OCI-LY1 (cell line): Measurements from ENCODE around the gene PRPF6.
"Not testable (repeated sequence)": the region's sequence is repeated elsewhere in the genome, so short reads cannot be mapped to it uniquely, and the experiment has no call there.

Experiments used
- H2AFZ ChIP-seq: fragments of 200-600 bp; sonication (generic), shearing (Covaris generic); 2 replicates; pipeline ENCODE4 v1.6.0; 2014; ENCODE audit warnings: antibody characterized with exemption, mild to moderate bottlenecking, low read length
- H3F3A ChIP-seq: fragments of 200-600 bp; sonication (generic), shearing (Covaris generic); 2 replicates; pipeline ENCODE4 v1.6.0; 2014; ENCODE audit warnings: mild to moderate bottlenecking, antibody characterized with exemption, low read length, moderate library complexity; ENCODE audit not compliant: insufficient read depth
- H3K27ac ChIP-seq: fragments of 200-600 bp; sonication (generic); 2 replicates; pipeline ENCODE4 v1.5.1; 2014; ENCODE audit warnings: low read length, mixed run types, mild to moderate bottlenecking, low read depth; ENCODE audit not compliant: poor library complexity, severe bottlenecking
- H3K27me3 ChIP-seq: fragments of 200-600 bp; sonication (generic); 2 replicates; pipeline ENCODE4 v1.6.0; 2014; ENCODE audit warnings: antibody characterized with exemption, mild to moderate bottlenecking, low read length, moderate library complexity; ENCODE audit not compliant: insufficient read depth
- H3K36me3 ChIP-seq: fragments of 200-600 bp; sonication (generic); 2 replicates; pipeline ENCODE4 v1.6.1; 2014; ENCODE audit warnings: mild to moderate bottlenecking, antibody characterized with exemption, low read length, moderate library complexity, mixed read lengths; ENCODE audit not compliant: insufficient read depth
- H3K4me1 ChIP-seq: fragments of 200-600 bp; sonication (generic); 2 replicates; pipeline ENCODE4 v1.5.1; 2014; ENCODE audit warnings: mild to moderate bottlenecking, low read length, moderate library complexity; ENCODE audit not compliant: insufficient read depth, severe bottlenecking
- H3K4me2 ChIP-seq: fragments of 200-600 bp; sonication (generic), shearing (Covaris generic); 2 replicates; pipeline ENCODE4 v1.6.1; 2014; ENCODE audit warnings: low read length
- H3K4me3 ChIP-seq: fragments of 200-600 bp; sonication (generic); 2 replicates; pipeline ENCODE4 v1.5.1; 2014; ENCODE audit warnings: low read length, low read depth, mild to moderate bottlenecking, mixed read lengths; ENCODE audit not compliant: poor library complexity, severe bottlenecking
- H3K79me2 ChIP-seq: fragments of 200-600 bp; shearing (Covaris generic); 2 replicates; pipeline ENCODE4 v1.6.1; 2016; ENCODE audit warnings: mixed run types, low read length, mixed read lengths; ENCODE audit not compliant: insufficient read depth
- H3K9ac ChIP-seq: fragments of 200-600 bp; sonication (generic), shearing (Covaris generic); 2 replicates; pipeline ENCODE4 v1.6.1; 2014; ENCODE audit warnings: mild to moderate bottlenecking, low read length, mixed read lengths
- H3K9me2 ChIP-seq: fragments of 200-600 bp; sonication (generic), shearing (Covaris generic); 2 replicates; pipeline ENCODE4 v1.6.1; 2014; ENCODE audit warnings: low read depth, mild to moderate bottlenecking, low read length, mixed read lengths
- H3K9me3 ChIP-seq: fragments of 200-600 bp; shearing (Covaris generic); 2 replicates; pipeline ENCODE4 v1.6.1; 2014; ENCODE audit warnings: low read length, mixed read lengths
- H4K20me1 ChIP-seq: fragments of 200-600 bp; sonication (generic), shearing (Covaris generic); 2 replicates; pipeline ENCODE4 v1.6.0; 2016; ENCODE audit warnings: mild to moderate bottlenecking, low read length; ENCODE audit not compliant: insufficient read depth
- EZH2 ChIP-seq: fragments of 200-600 bp; sonication (generic), shearing (Covaris generic); IDR thresholded peaks from 2 replicates; pipeline ENCODE4 v1.8.0; 2017; ENCODE audit warnings: borderline replicate concordance, mixed run types, mild to moderate bottlenecking, antibody characterized with exemption, low read length, moderate library complexity, mixed read lengths
- TF ChIP-seq, protein P1 (sequence below): fragments of 200-600 bp; sonication (generic), shearing (Covaris generic); IDR thresholded peaks from 2 replicates; pipeline ENCODE4 v1.5.1; 2017; ENCODE audit warnings: mild to moderate bottlenecking, antibody characterized with exemption, low read length, moderate library complexity, mixed read lengths

PRPF6 gene

DNA sequence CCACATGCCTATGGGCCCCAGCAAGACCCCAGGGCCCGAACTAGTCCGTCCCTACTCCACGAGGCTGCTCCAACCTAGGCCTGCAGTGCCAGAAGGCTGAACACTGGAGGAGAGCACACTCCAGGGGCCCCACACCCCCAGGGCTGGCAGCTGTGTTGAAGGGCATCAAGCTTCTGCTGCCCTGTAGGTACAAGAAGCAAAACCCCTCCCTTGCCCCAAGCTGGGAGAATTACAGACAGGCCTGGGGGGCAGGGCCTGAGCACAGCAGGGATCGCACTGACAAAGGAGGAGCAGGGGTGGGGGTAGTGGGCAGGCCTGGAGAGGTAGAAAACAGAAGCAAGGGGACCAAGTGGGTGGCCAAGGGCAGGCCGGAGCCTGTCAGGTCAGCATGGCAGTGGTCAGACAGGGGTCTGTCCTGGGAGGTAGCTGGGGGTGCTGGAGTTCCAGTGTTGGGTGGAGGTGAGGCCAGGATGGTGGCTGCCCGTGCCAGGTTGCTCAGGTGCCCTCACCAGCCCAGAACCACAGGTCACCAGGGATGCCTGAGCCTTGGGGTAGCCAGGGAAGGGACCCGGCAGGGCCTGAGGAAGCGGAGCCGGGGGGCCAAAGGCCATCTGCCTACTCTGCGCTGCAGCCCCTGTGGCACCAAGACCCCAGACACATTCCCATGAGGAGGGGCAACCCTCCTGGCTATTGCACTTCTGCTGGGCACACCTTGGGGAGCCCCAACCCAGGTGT, 21.8 kb upstream of the PRPF6 start:
- no peaks in the 10 kb centered on the region for H3F3A ChIP-seq
- H3K9me2 ChIP-seq: no peaks in the 10 kb centered on the region
- no peak overlapping the region for H3K27ac ChIP-seq
- no peaks in the 10 kb centered on the region for H3K27me3 ChIP-seq
- no peak overlapping the region for H3K4me2 ChIP-seq
- no peak overlapping the region for H2AFZ ChIP-seq
- H3K9me3 ChIP-seq: no peaks in the 10 kb centered on the region
- TF ChIP-seq, protein P1, sequence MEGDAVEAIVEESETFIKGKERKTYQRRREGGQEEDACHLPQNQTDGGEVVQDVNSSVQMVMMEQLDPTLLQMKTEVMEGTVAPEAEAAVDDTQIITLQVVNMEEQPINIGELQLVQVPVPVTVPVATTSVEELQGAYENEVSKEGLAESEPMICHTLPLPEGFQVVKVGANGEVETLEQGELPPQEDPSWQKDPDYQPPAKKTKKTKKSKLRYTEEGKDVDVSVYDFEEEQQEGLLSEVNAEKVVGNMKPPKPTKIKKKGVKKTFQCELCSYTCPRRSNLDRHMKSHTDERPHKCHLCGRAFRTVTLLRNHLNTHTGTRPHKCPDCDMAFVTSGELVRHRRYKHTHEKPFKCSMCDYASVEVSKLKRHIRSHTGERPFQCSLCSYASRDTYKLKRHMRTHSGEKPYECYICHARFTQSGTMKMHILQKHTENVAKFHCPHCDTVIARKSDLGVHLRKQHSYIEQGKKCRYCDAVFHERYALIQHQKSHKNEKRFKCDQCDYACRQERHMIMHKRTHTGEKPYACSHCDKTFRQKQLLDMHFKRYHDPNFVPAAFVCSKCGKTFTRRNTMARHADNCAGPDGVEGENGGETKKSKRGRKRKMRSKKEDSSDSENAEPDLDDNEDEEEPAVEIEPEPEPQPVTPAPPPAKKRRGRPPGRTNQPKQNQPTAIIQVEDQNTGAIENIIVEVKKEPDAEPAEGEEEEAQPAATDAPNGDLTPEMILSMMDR: no peak
- TF ChIP-seq EZH2: no peak
- H3K79me2 ChIP-seq: no peaks in the 10 kb centered on the region
- H4K20me1 ChIP-seq: no peaks in the 10 kb centered on the region
- no peak overlapping the region for H3K4me3 ChIP-seq
- H3K9ac ChIP-seq: no peak overlapping the region
- H3K4me1 ChIP-seq: peaks cover 35% of the 10 kb centered on the region
- H3K36me3 ChIP-seq: peaks cover 47% of the 10 kb centered on the region

- Histone ChIP-seq H3K79me2 (no peaks in the 10 kb centered on the region), H3K9me2 (no peaks in the 10 kb centered on the region), H3K4me2 (no peak overlapping the region), H3F3A (no peaks in the 10 kb centered on the region), H3K9ac (no peak overlapping the region), H3K36me3 (peaks cover 52% of the 10 kb centered on the region), H3K27ac (no peak overlapping the region), H4K20me1 (no peaks in the 10 kb centered on the region), H2AFZ (no peak overlapping the region), H3K4me3 (no peak overlapping the region), H3K27me3 (no peaks in the 10 kb centered on the region), H3K9me3 (no peaks in the 10 kb centered on the region), H3K4me1 (peaks cover 29% of the 10 kb centered on the region)
- no peak for TF ChIP-seq EZH2
- TF ChIP-seq, protein P1: no peak
Measured at GRCh38 chr20:63959699-63960075, 21.2 kb upstream of the PRPF6 start.

- H3F3A ChIP-seq, H3K4me2 ChIP-seq, H3K79me2 ChIP-seq, H3K4me3 ChIP-seq, H3K9me2 ChIP-seq, H3K9me3 ChIP-seq, H3K9ac ChIP-seq, H2AFZ ChIP-seq, H3K27ac ChIP-seq, H3K27me3 ChIP-seq, H4K20me1 ChIP-seq: not testable (repeated sequence)
- Histone ChIP-seq H3K36me3 (peaks cover 53% of the 10 kb centered on the region), H3K4me1 (peaks cover 19% of the 10 kb centered on the region)
Measured at GRCh38 chr20:63960654-63961621, 20.0 kb upstream of the PRPF6 start.
